Measurements from ENCODE around the gene SUFU.

DNA sequence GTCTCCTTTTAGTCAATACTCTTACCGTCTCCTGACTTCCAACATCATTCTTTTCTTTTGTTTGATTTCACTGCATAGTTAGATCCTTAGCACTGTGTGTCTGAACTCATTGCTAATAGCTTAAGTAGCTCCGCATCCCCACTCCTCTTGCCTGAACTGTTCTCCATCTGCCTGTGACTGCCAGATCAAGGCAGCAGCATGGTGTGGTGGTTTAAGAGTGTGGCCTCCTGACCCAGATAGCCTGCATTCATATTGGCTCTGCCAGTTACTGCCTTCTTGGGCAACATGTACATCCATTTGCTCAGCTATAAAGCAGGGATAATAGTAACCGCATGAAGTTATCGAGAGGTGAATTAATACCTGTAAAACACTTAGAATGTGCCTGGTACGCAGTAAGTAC, 50.8 kb downstream of the SUFU start:
- TF ChIP-seq, protein P1, sequence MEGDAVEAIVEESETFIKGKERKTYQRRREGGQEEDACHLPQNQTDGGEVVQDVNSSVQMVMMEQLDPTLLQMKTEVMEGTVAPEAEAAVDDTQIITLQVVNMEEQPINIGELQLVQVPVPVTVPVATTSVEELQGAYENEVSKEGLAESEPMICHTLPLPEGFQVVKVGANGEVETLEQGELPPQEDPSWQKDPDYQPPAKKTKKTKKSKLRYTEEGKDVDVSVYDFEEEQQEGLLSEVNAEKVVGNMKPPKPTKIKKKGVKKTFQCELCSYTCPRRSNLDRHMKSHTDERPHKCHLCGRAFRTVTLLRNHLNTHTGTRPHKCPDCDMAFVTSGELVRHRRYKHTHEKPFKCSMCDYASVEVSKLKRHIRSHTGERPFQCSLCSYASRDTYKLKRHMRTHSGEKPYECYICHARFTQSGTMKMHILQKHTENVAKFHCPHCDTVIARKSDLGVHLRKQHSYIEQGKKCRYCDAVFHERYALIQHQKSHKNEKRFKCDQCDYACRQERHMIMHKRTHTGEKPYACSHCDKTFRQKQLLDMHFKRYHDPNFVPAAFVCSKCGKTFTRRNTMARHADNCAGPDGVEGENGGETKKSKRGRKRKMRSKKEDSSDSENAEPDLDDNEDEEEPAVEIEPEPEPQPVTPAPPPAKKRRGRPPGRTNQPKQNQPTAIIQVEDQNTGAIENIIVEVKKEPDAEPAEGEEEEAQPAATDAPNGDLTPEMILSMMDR (IDR thresholded peaks at IDR 0.05; ENCODE audit: poor library complexity): no peak
- no peak for TF ChIP-seq EZH2phosphoT487 (IDR thresholded peaks at IDR 0.05; ENCODE audit: low read depth, severe bottlenecking, unreplicated experiment)
- no peak for TF ChIP-seq EZH2 (IDR thresholded peaks at IDR 0.05; ENCODE audit: borderline replicate concordance)
